HG02973 (cell line): ENCODE measurements around the gene MACROD2.

Source experiments
- ATAC-seq: cut with Tn5 transposase; IDR thresholded peaks from one replicate; pipeline ENCODE4 v1.9.1; 2021; ENCODE audit warnings: moderate library complexity; ENCODE audit not compliant: unreplicated experiment

MACROD2 gene

DNA sequence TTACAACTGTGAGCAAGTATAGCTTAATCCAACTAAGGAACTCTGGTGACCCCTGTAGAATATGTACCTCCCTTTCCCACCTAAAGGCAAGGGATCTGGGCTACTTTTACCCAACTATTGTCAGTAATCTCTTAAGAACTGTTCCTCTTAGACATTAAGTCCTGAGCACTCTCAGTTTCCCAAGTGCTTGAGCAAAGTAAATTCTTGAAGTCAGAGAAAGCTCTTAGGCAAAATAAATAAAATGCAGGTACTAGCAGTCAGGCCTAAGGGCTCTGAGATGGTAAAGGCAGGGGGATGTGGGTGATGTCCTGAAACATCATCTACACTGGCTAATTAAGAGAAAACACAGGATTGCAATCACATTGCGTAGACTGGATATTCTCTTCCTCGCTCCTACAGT, 788.5 kb downstream of the MACROD2 start:
- ATAC-seq, result no peak

DNA sequence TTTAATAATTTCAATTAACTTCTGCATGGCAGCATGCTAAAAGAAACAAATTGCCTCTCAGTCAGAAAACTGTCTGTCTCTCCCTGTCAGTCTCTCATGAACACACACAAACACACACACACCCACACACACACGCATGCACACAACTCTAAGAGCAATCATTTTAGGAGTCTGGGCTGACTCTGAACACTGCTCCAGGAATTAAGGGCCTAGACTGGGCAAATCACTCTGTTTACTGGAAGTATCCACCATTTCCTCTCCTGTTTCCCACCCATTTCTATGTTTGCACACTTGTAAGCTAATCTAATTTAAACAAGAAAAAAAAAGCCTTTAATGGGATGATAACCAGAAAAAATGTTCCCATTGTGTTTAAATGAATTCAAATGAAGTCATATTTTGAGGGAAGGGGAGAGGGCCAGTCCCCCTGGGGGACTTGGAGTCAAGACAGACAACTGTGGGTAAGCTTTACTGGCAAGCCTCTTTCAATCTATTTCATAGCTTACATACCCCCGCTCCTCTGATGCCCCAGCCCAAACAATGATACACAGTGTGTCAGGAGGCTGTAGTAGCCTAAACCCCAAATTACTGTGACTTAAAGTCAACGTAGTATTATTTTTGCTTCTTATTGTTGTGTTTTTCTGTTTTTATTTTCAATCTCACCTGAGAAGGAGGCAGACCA, 789.9 kb downstream of the MACROD2 start:
- ATAC-seq, result no peak

DNA sequence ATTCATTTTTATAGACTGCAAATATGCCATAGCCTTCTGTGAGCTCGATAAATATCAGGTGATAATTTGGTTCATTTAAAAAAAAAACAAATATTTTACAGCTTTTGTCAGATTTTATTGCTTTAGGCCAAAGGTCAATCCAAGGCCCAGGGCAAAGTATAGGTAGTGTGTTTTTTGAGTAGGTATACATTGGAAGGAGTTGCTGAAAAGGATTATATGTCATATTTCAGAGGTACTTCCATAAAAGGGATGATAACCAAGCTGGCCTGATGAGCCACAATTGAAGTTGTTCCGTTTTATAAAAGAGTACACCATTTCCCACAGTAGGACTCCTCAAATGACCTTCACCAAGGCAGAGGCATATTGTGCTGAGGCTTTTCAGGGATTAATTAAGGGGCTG, 794.9 kb downstream of the MACROD2 start:
- ATAC-seq, result no peak

DNA sequence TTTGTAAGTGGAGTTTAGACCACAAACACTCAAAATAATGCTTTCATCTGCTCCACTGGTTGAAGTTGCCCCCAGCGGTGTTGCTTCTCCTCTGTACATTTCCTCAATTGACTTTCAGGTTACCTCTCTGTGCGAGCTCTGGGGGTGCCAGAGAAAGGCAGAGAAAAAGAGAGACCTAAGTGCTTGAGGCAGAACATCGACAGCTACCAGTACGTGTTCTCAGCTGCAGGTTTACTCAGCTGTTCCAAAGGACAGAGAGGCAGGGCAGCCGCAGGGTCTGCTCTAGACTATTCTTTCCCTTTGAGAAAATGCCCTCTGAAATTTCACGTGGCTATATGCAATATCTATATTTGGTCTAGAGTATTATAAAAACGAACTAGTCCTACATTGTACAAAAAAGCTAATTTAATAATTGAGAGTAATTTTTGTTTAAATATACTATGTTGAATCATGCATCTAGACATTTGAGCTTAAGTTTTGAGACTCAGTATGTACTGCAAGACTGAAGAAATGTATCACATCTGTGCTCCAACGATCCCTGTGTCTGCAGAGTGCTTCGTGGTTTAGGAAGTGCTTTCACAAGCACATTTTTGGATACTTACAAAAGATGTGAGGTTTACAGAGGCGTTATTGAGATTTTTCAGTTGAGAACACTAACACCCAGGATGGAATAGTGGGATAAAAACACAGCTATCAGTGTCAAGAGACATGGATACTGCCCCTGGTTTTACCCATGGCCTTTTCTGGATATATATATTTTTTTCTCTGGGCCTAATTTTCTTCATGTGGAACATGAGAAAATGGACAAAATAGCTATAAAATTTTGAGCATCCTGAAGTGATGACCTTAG, 795.7 kb downstream of the MACROD2 start:
- ATAC-seq, result no peak

DNA sequence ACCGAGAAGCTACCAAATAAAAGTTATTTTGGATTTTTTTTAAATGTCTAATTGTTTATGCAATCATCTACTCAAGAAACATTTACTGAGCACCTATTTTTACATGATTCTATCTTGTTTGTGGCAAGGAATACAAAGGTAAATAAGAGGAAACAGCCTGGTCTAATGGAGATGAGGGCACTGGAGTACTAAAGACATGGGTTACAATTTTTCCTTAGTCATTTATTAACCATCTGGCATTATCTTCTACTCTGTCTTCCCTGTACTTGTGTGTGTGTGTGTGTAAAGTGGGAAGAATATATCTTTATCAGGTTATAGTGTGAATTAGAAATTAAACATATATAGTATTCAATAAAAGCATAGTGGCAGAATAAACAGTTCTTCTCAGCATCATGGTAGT, 797.6 kb downstream of the MACROD2 start:
- ATAC-seq, result no peak

DNA sequence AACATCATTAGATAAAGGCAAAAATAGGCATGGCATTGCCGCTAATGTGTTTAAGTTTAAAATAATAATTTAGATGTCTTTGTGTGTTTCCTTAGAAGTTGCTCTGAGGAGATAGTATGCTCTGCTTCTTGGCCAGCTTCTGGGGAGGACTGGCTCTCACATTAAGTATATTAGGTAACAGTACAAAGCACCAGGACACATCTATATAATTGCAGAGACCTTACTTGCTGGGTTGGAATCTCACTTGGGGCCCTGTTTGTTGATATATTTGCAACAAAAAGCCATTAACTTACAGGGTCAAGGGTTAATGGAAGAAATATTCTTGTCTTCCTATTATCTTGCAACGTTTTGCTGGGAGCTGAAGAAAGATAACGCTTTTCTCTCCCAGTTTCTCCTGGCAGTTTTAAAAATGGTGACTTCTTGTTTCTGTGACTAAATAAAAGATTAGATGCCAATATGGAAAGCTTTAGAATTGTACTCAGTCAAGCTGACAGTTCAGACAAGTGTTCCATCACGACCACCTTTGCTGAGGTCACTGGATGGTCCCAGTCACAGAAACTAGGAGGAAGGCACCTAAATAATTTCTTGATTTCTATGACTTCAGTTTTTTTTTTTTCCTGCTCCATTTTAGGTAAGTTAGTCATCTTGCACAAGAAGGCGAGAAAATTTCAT, 804.4 kb downstream of the MACROD2 start:
- ATAC-seq, result no peak

DNA sequence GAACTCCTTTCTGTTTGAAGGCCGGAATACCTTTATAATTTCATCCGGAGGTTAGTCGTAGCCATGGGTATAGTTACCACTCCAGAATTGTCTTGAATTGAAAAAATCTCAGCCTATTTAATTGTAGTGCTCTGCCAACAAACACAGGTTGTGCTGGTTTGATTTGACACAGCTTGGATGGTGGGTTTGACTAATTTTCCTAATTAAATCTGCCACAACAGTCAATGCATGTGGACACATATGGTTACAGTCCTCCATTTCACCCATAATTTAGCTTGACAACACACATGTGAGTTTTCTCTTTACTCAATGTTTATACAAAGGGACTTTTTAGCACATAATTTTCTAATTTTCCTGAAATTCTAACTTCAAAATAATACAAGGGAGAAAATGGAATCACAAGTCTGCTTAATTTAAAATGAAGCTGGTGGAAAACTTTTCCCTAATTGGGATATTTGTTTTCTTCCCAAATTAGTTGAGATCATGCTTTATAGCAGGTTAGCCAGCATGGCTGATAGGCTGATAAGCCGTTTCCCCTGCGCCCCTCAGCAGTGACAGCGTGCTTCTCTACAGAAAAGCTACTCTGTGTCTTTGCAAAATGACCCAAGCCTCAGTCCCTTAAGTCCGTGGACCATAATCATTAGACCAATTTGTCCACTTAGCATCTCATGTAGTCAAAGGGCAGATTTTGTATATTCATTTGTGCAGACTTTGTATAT, 805.5 kb downstream of the MACROD2 start:
- ATAC-seq, result no peak

DNA sequence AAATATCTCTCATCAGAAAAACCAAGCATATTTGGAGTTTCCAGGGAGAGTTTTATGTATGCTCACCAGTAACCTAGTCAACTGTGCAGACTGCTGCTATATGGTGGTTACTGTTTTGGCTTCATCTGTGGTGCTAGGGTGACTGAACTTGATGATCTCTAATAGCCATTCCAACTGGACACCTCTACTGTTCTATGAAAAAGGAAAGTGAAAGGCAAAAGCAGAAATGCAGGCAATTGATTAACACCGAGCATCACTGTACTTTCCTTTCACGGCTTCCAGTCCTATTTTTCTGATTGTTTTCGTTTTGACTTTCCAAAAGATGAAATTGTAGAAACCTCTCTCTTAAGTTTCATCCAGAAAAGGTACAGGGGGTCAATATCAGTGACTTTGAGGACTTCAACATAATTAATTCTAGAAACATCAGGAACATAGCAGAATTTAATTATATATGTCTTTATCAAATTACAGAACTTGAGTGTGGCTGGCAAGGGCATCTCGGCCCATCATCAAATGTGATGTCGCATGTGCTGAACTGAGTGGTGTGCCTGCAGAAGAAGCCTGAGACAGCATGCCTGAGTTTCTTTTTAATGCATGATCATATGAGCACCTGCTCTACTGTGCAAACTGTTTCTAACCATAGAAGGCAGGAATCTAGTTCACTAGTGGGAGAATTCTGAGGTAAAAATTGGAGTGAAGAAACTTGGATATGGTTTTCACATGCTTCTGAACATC, 806.4 kb downstream of the MACROD2 start:
- no peak for ATAC-seq

DNA sequence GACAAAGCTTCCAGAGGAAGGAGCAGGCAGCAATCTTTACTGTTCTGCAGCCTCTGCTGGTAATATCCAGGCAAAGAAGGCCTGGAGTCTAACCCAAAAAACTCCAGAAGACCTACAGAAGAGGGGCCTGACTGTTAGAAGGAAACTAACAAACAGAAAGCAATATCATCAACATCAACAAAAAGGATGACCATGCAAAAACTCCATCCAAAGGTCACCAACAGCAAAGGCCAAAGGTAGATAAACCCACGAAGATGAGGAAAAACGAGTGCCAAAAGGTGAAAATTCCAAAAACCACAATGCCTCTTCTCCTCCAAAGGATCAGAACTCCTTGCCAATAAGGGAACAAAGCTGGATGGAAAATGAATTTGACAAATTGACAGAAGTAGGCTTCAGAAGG, 811.9 kb downstream of the MACROD2 start:
- no peak for ATAC-seq

DNA sequence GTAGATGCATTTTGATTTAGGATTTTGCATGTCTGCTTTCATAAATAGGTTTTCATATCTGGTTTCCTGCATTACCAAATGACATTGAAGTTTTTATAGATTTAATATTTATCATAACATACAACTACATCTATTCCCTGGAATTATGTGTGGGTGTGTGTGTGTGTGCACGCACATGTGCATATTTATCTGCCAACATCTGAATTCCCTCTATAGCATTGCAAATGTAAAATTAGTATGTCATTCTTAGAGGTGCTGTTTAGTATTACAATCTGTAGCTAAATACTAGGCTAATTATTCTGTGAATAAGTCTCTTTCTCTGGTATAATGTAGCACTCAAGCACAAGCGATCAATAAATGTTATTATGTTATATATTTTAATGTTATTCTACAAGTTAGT, 820.0 kb downstream of the MACROD2 start:
- ATAC-seq, result no peak

DNA sequence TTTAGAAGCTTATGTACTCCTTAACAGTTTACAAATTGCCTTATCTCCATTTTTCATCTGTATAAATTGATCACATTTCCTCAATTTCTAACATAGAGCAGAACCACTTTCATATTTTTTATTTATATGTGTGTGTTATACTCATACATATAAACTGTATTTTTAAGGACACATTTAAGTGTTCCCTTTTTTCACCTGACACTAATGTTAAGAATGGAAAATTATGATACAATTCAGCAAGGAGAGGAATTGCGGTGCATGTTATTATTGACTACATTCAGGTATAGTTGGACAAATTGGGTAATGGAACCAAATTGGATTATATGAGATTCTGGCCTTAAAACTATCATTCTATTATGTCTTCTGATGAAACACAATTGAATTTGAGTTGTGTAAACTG, 821.2 kb downstream of the MACROD2 start:
- ATAC-seq, result no peak

DNA sequence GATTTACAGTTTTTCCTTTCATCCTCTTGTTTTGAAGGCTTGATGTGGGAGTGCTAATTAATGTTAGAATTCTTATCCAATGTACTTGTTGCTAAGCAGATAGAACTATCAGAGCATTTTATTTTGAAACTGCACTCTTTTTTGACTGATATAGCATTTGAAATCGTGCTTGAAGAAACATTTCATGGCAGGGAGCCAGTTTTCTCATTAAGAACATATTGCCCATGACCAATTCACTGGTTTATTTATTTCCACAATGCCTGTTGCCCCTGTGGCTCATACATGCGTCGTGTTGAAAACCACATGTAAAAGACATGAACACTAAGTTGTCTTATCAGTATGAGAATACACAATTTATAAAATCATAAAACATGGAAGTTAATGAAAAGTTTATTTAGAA, 821.8 kb downstream of the MACROD2 start:
- no peak for ATAC-seq

DNA sequence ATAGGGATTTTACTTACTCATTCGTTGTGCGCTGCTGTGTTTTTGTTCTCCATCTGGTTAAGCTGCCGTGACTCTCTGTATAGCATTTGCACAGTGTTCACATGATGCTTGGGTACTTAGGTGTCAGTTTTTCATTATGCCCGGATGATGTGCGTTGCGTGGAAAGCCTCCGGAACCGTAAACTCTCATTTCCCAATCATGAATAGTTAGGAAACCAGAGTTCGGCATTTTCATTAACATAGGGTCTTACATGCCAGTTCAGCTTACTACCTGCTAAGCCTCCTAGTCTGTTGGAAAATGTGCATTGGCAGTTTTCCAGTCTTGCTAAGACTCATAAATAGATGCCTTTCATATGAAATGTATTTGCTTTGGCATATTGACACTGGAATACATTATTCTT, 825.5 kb downstream of the MACROD2 start:
- no peak for ATAC-seq

DNA sequence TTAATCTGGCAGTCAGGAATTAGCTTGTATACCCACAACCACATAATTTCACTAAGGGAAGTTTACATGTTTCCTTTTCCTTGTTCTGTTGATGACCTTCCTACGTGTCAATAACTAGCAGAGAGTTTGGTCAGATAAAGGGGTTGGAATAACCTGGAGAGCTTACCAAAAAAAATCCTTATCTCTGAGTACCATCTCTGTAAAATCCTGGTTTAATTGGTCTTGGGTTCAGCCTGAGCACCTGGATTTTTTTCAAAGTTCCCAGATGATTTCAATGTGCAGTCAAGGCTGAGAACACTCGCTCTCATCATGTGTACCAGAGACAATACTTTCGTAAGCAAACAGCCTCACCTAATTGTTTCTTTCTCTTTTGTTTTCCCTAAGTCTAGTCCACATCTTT, 825.9 kb downstream of the MACROD2 start:
- ATAC-seq, result no peak

DNA sequence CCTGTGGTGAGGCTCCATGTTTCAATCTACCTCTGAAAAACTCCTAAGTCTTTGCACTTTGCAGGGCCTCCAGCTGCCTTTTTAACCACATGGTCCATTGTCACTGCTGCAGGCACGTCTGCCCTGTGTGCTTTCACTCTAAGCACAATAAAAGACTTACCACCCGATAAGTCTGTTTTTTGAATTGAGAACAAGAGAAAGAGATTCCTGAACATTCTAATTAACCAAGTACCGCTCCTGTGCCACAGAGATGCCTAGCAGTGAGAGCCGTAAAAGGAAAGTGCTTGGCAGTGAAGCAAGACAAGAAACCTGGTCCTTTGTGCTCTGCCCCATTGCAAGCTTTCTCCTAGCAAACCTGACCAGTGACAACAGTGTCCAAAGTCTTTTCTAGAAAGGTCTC, 829.7 kb downstream of the MACROD2 start:
- no peak for ATAC-seq

DNA sequence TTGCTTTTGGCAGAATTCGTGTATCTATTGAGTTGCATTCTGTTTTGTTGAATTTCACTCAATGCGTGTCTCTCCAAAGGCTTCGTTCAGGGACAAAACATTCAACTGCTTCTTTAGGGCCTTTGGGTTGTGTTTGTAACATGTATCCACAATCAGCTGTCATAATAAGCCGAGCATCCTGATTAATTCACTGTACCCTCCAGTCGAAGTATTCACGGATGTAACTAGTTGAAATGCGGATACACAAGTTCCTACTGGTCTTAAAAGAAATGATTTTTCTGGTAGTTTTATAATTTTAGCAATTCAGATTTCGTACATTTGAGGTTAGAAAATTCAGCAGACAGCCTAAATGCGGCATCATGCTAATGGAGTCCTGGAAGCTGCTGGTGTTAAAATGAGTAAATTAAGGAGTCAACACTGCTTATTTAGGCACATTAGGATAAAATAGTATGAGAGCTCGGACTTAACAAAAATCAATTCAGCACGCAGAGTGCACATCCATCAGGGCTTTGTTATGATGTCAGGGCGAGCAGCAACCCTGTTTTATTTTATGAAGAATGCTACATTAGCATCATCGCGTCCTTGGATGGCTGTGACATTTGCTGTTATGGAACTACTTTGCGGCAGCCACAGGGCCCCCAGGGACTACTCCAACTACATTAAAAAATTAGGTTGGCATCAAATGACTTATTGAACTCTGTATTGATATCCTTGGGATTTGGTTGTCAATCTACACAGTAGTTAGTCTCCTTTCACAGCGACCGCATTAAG, 831.4 kb downstream of the MACROD2 start:
- no peak for ATAC-seq

DNA sequence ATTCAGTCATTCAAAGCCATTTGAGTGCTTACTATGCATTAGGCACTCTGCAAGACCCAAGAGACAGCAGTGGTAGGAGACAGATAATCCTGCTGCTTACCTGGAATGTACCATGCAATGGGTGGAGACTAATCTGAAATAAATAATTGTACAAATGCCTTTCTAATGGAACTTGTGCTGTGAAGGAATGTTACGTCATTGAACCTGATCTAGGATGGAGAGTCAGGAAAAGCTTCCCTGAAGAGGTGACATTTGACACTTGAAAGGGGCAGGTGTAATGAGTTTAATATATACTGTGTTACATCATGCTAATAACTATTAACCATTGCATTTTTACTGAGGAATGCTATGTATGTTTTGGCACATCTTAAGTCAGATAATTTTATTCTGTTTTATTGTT, 833.1 kb downstream of the MACROD2 start:
- ATAC-seq, result no peak

DNA sequence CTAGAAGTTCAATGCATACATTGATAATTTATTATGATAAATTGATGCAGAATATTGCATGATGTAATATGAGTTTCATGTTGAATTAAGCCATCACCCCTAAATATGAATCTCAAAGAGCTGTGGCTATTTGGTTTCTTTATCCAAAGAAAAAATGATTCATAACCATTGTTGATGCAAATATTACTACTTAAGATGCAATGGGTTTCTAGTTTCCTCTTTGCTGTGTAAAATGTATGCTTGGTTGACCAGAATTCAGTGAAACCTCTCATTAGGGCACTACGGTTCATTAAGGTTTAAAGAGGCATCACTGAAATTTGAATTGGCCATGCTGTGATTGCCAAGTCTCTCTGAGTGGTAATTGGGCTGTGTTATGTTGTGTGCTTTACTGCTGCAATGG, 834.6 kb downstream of the MACROD2 start:
- ATAC-seq, result peak; percentile 65

DNA sequence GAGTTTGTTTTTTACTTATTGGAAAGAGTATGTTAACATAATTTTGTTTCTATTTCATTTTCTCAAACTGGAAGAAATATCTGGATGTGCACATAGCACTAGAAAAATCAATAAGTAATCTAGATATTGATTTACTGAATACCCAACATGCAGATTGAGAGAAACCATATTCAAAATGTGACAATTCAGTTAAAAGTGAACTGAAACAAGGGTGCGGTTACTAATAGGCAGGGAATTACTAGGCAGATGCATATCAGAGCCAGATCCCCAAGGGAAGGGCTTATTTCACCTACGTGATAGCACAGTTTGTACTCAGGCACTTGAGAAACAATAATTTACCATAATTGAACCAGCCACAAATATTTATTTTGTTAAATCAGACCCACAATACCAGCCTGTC, 835.1 kb downstream of the MACROD2 start:
- peak; percentile 71 for ATAC-seq

DNA sequence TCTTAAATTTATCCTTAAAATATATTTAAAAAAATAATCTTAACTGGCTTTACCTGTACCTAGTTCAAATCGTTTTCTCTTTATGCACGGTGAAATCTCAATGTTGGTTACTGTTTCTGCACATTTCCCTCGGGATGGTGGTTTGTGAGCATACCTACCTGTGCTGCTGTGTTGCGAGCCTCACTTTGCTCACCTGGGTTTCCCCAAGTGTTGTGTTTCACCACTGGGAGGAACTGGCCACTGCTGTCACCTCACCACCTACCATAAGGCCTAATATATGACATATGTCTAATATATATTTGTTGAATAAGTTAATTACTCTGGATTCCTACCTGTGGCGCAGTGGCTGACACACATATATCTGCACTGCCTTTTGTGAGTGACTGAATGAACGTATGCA, 835.6 kb downstream of the MACROD2 start:
- peak; percentile 21 for ATAC-seq
